Coronary artery (tissue), 2 donors: ENCODE data around the gene DSCAML1.

Experiments used
- DNase-seq: peaks from one replicate; pipeline ENCODE4 v3.0.0-alpha.2; 2017; ENCODE audit warnings: low spot score
- H3K27ac ChIP-seq, 2 donors: fragments of 200-600 bp; sonication (generic); one replicate each; pipeline ENCODE4 v1.5.1; 2016 to 2019
- H3K4me3 ChIP-seq: fragments of 200-600 bp; sonication (generic); 2 replicates; pipeline ENCODE4 v1.5.1; 2016; ENCODE audit warnings: mild to moderate bottlenecking, moderate library complexity
- CTCF ChIP-seq: fragments of 200-600 bp; sonication (generic); IDR thresholded peaks from one replicate; pipeline ENCODE4 v1.5.1; 2019; ENCODE audit warnings: antibody characterized with exemption

The DSCAML1 gene

GRCh38 chr11:117780456-117780855 lies 16.6 kb downstream of the DSCAML1 start:
- no peak for TF ChIP-seq CTCF
- H3K27ac ChIP-seq, result no peak overlapping the region
- no peak overlapping the region for H3K4me3 ChIP-seq
- no peak for DNase-seq

- no peak for TF ChIP-seq CTCF
- Histone ChIP-seq H3K4me3 (no peak overlapping the region), H3K27ac (no peak overlapping the region)
- DNase-seq, result no peak
Measured at GRCh38 chr11:117774553-117774952, 22.5 kb downstream of the DSCAML1 start.

- Histone ChIP-seq H3K4me3 (no peak overlapping the region), H3K27ac (no peak overlapping the region)
- TF ChIP-seq CTCF, result no peak
- no peak for DNase-seq
Measured at GRCh38 chr11:117772360-117772759, 24.7 kb downstream of the DSCAML1 start.

- no peak overlapping the region for H3K27ac ChIP-seq
- TF ChIP-seq CTCF, result no peak
- no peak for DNase-seq
Measured at GRCh38 chr11:117771841-117772240, 25.2 kb downstream of the DSCAML1 start.

GRCh38 chr11:117771197-117771596 lies 25.8 kb downstream of the DSCAML1 start:
- no peak for DNase-seq
- no peak for TF ChIP-seq CTCF
- Histone ChIP-seq H3K4me3 (no peak overlapping the region), H3K27ac (no peak overlapping the region)

More at GRCh38 chr11:117771841-117772240, 25.2 kb downstream of the DSCAML1 start:
- no peak overlapping the region for H3K4me3 ChIP-seq

GRCh38 chr11:117770061-117770460 lies 27.0 kb downstream of the DSCAML1 start:
- no peak overlapping the region for H3K27ac ChIP-seq
- DNase-seq, result no peak
- H3K4me3 ChIP-seq, result no peak overlapping the region
- no peak for TF ChIP-seq CTCF

GRCh38 chr11:117769533-117769932 lies 27.5 kb downstream of the DSCAML1 start:
- DNase-seq, result no peak
- no peak for TF ChIP-seq CTCF
- Histone ChIP-seq H3K27ac (no peak overlapping the region), H3K4me3 (no peak overlapping the region)
